ENCODE results near the gene SYTL3.

SYTL3 gene

DNA sequence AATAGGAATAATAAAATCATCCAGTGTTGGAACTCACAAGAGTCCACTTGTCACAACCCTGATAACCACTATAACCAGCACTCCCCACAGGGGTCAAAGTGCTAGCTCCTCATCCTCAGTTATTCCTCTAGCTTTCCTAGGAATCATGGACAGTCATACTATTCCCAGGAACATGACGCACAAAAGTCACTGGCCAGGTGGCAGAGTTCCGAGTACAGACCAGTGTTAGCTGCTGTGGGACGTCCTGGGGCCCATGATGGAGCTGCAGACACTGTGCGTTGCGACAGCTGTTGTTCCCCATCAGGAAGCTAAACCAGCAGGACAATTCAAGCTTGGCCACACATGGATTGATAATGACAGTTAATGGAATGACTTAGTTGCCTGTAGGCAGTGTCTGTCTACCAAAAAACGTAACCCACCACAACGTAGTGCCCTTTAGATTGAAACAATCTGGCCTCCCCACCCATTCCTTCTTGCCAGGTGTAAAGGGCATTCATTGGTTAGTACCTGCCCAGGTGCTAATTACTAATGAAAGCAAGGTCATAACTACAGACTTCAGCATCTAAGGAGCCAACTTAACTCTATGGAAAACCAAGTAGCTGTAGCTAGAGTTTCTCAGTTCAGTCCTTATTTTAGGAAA, 151.9 kb downstream of the SYTL3 start:
- DNase-seq: no peak

DNA sequence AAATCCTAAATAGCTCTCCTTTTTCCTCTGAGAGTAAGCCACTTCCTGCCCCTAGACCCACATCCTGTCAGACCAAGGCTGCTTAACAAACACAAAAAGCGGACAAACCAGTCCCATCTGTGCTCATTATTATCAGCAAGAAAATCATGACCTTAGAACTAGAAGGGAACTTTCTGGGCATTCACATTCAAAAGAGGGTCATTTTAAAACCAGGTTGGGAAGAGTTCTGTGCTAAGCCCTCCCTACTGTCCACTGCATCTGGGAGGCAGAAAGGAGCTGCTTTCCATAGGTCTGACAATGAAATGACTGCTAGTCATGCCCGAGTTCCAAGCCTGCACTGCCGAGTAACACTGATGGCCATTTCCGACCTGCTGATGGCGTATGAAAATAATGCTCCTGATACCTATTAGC, 153.9 kb downstream of the SYTL3 start:
- no peak for DNase-seq

DNA sequence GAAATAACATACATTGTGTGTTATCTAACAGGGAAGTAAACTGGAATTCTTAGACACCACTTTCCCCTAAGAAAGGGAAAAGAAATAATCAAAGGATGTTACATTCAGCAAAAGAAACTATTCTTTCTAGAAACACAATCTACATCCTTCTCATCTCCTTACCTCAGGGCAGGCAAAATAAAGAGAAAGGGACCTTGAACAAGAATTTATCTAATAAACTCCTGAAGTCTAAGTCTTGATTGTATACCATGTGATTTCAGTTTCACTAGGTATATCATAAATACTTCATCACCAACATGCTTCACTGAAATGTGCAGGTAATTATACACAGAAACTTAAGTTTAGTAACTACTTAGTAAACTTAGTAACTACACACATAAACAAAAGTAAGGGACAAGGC, 154.4 kb downstream of the SYTL3 start:
- no peak for DNase-seq

DNA sequence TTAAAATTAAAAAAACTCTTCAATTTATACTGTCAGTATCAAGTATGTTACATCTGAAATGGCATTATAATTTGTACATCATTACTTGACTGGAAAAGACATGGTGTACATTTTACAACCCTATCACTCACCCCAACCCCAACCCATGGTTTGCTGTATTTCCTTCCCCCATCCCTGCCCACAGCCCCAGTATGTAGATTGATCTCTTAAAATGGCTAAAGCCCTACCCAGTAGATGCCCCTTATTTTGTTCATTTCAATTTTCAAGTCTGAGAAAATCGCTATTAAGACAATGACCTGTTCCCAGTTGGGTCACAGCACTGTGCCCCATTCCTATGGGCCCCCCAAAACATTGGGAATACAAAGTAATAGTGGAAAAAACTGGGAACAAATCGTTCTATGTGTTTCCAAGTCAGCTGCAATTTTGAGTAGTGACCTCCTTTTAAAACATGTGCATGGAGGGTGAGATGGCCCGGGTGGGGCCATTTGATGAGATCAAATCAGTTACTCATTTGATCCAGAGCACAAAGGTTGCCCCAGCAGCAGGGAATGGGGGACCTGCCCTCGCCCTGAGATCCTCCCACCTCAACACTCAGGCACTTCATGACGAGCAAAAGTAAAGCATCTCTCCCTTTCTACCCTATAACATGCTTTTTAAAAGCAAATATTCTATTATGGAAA, 156.0 kb downstream of the SYTL3 start:
- DNase-seq: no peak

DNA sequence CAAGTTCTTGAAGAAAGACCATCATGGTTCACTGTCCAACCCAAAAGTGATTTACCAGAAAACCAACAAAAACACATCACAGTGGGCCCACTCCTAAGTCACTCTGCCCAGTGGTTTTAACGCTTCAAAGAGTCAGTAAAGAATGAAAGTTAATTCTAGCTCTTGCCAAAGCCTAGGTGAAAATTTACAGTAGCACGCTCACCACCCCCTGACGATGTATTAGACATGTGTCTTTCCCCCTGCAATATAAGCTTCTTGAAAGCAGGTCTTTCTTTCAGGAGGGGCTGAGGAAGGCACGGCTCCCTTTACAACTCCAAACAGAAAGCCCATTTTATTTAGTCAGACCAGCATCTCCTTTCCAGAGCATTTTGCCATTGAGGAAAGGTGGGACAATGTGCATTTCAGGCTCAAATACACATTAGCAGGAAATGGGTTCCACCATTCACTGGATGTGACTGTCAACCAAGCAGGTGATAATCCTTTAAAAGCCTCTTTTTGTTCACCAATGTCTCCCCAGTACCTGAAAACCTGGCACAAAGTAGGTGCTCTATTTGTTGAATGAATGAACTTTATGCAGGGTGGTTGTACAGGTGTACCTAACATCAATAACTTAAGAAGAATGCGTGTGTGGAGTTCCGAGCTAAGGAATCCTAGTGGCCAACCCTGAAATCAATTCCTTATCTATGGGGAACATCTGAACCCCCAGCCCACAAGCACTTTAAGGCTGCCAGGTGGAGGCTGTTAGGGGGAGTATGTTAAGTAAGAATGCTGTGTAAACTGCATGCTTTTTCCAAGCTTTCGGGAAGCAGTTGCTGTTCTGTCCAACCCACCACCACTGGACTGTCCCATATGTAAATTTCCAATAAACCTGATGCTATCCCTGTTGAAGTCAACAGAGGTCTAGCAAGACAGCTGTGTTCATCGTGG, 157.9 kb downstream of the SYTL3 start:
- DNase-seq: no peak

DNA sequence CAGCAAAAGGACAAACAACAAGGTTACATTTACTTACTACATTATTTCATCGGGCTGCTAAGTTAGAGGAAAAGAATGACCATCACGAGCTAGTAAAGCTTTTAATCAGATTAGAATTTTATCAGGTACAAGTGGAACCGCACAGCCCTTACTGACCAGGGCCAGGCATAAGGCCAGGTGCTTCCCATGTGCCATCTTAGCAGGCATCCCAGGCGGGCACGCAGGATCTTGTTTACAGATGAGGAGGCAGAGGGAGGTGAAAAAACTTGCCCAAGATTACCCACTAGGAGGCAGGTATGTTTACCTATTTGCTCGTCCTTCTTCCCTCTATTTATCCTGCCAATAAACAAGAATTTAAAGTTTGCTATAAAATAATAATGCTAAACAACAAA, 158.6 kb downstream of the SYTL3 start:
- no peak for DNase-seq

DNA sequence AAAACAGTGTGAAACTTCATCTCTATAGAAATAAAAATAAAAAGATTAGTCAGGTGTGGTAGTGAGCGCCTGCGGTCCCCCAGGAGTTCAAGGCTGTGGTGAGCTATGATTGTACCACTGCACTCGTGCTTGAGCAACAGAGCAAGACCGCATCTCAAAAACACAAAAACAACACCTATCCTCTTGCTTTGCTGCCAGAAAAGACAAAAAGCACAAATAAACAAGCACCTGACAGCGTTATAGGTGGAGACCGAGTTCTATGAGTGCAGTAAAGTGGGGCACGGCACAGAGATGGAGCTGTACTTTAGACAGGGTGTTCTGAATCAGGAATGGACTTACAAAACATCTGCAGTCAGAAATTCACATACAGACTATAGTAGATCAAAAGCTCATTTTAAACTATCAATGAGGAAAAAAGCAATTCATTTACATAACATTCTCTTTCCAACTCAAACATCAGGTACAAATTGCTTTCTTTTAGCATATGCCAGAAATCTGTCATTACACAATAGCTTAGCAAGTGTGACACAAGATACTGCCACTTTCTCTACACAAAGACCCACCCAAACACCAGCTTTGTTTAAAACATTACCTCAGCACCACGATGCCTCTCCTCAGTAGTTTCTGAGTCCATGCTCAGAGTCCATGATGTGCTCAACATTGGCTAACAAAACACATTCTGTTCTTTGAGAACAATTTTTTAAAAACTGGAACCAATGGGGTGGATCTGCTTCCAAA, 159.3 kb downstream of the SYTL3 start:
- peak; percentile 44 for DNase-seq

DNA sequence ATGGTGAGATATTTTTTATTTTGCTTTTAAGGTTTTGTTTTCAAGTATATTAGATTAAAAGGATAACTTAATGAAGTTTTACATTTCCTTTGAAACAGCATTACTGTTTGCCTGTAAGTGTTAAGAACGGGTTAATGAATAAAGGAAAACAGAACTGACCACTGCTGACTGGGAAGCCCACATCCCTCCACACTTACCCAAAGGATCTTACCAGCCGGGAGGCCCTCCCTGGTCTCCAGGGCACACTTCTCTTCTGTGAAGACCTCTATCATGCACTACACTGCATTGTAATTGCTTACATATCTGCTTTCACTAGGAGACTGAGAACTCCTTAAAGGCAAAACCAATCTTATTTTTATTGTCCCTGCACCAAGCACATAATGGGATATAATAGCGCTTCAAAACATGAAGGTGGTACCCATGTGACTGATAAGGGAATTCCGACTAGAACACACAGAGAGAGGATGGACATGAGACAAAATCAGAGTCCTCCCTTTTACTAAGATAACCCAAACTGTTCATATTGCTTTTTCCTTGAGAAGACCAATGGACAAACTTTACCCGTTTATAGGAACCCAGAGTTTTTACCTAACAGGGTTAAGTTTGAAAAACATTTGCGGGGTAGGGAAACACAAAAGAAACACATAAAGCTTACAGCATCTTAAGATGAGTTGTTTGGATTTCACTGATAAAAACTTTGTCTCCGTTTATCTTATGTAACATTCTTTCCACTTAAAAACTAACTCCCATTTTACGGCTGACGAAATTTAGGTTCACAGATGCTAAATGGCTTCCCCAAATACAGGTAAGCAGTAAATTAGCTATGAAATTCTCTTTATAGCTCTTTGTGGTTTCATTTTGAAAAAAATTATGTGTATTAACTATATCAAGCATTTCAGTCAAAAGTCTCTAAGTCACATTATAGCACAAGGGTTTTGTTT, 160.6 kb downstream of the SYTL3 start:
- peak; percentile 29 for DNase-seq

DNA sequence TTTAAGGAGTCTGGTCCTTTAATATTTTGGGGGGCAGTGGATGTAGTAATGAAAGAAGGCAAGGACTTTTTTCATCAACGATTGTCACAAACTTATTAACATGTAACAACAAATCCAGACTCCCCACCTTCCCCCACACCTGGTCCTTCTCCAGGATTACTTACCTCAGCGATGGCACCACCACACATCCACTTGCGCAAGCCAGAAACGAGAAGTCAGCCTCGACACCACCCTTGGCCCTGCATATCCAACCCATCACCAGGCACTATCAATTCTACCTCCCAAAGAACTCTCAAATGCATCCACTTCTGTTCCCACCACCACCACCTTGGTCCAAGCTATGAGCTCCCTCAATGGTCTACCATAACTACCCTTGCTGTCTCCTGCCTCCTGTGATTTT, 162.8 kb downstream of the SYTL3 start:
- DNase-seq: no peak

DNA sequence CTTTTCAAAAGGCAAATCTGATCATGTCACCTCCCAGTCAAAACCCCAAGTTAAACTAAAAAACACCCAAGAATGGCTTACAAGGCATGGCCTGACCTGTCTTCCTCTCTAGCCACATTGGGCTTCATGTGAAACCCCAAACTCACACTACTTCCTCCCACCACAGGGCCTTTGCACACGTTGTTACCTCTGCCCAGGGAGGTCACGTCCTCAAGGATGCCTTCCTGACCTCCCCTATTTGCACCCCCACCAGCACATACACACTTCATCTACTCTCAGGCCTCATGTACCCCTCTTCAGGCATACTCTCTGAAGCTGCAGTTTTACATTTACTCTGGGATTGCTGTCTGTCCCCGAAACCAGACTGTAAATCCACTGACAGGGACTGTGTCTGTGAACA, 163.2 kb downstream of the SYTL3 start:
- no peak for DNase-seq

Measured in kidney glomerular epithelial cell (primary cell).